Chondrocyte (in vitro differentiated cells): ENCODE measurements around the gene RFWD3. TPM values are rescaled to one million over a fixed set of nuclear protein-coding genes. Genes with fewer than 3 reads are reported as not detected.

Experiments
- DNase-seq: peaks from one replicate; pipeline ENCODE4 v3.0.0; 2021; ENCODE audit warnings: mixed read lengths, low spot score
- H3K27ac Mint-ChIP-seq: one replicate; pipeline ENCODE4 v1.8.0; 2021; ENCODE audit warnings: mild to moderate bottlenecking, moderate library complexity, mixed read lengths; ENCODE audit not compliant: unreplicated experiment
- H3K27me3 Mint-ChIP-seq: 2 replicates; pipeline ENCODE4 v1.8.0; 2021; ENCODE audit warnings: low read depth, mixed read lengths
- H3K36me3 Mint-ChIP-seq: 2 replicates; pipeline ENCODE4 v1.8.0; 2021; ENCODE audit warnings: low read depth, mixed read lengths
- H3K4me1 Mint-ChIP-seq: 2 replicates; pipeline ENCODE4 v1.8.0; 2021; ENCODE audit warnings: low read depth, mild to moderate bottlenecking, mixed read lengths
- H3K4me3 Mint-ChIP-seq: one replicate; pipeline ENCODE4 v1.8.0; 2021; ENCODE audit warnings: mild to moderate bottlenecking, moderate library complexity, mixed read lengths; ENCODE audit not compliant: unreplicated experiment
- H3K9me3 Mint-ChIP-seq: 2 replicates; pipeline ENCODE4 v1.8.0; 2021; ENCODE audit warnings: low read depth, mixed read lengths
- CTCF ChIP-seq: fragments of 200-600 bp; sonication (generic); IDR thresholded peaks from 2 replicates; pipeline ENCODE4 v1.5.0; 2021; ENCODE audit warnings: antibody characterized with exemption, mild to moderate bottlenecking, moderate library complexity
- total RNA-seq: library from RNA; stranded (reverse); gene quantifications from 3 replicates; pipeline ENCODE4 v1.2.1, GENCODE V29; 2021

Gene RFWD3
- total RNA-seq, 1 donor from 2014 or later, result 23.2 TPM

GRCh38 chr16:74578838-74579237, 87.8 kb downstream of the RFWD3 start:
- no peaks in the 10 kb centered on the region for H3K27me3 Mint-ChIP-seq
- no peak overlapping the region for H3K27ac Mint-ChIP-seq
- no peak for TF ChIP-seq CTCF
- no peaks in the 10 kb centered on the region for H3K36me3 Mint-ChIP-seq
- H3K4me1 Mint-ChIP-seq, result peaks cover 64% of the 10 kb centered on the region
- no peaks in the 10 kb centered on the region for H3K9me3 Mint-ChIP-seq
- no peak overlapping the region for H3K4me3 Mint-ChIP-seq
- no peak for DNase-seq

- Mint-ChIP-seq H3K27me3 (no peaks in the 10 kb centered on the region), H3K9me3 (no peaks in the 10 kb centered on the region), H3K27ac (peak overlapping the region; percentile 68), H3K4me3 (no peak overlapping the region), H3K36me3 (no peaks in the 10 kb centered on the region), H3K4me1 (peaks cover 61% of the 10 kb centered on the region)
- DNase-seq, result no peak
- no peak for TF ChIP-seq CTCF
These were observed 88.2 kb downstream of the RFWD3 start for GRCh38 chr16:74578433-74578832.

GRCh38 chr16:74577882-74578366, 88.8 kb downstream of the RFWD3 start:
- H3K9me3 Mint-ChIP-seq, result no peaks in the 10 kb centered on the region
- no peaks in the 10 kb centered on the region for H3K36me3 Mint-ChIP-seq
- peaks cover 57% of the 10 kb centered on the region for H3K4me1 Mint-ChIP-seq
- no peak for TF ChIP-seq CTCF
- DNase-seq, result no peak
- H3K27ac Mint-ChIP-seq, result peak overlapping the region; percentile 68
- H3K4me3 Mint-ChIP-seq, result no peak overlapping the region
- H3K27me3 Mint-ChIP-seq, result no peaks in the 10 kb centered on the region

GRCh38 chr16:74575807-74576643, 90.7 kb downstream of the RFWD3 start:
- TF ChIP-seq CTCF, result no peak
- Mint-ChIP-seq H3K4me3 (no peak overlapping the region), H3K27me3 (no peaks in the 10 kb centered on the region), H3K4me1 (peaks cover 56% of the 10 kb centered on the region), H3K9me3 (no peaks in the 10 kb centered on the region), H3K36me3 (no peaks in the 10 kb centered on the region), H3K27ac (peak overlapping the region; percentile 84)
- DNase-seq, result no peak

GRCh38 chr16:74575175-74575806, 91.4 kb downstream of the RFWD3 start:
- Mint-ChIP-seq H3K27me3 (no peaks in the 10 kb centered on the region), H3K4me3 (no peak overlapping the region), H3K4me1 (peaks cover 55% of the 10 kb centered on the region), H3K9me3 (no peaks in the 10 kb centered on the region), H3K36me3 (no peaks in the 10 kb centered on the region), H3K27ac (no peak overlapping the region)
- no peak for DNase-seq
- TF ChIP-seq CTCF, result no peak
